Stimulated activated CD4-positive, alpha-beta T cell treated with anti-CD3 and anti-CD28 coated beads, Interleukin-15, amount 100 ng/mL, for 1 hour (primary cell): ENCODE data around the gene RTKN.

Source experiments
- DNase-seq, 2 donors: peaks; one replicate each; pipeline ENCODE4 v3.0.0-alpha.2; 2020; ENCODE audit warnings: low read depth in 1 of 2, low spot score in 1 of 2

RTKN gene

DNA sequence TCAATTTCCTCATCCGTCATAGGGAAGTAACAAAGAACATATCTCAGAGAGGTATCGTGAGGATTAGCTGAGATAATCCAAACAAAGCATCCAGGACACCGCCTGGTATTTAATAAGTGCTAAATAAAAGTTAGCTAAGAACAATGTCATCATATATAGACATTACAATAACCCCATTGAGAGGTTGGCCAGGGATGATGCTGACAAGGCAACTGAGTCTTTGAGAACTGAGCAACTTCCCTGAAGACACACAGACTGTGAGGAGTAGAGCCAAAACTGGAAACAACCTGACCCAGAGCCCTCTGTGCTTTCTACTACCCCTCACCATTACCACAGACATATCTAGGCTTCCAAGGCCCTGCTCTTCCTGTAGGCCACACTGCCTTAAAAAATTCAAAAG, 60.0 kb downstream of the RTKN start:
- no peak for DNase-seq

DNA sequence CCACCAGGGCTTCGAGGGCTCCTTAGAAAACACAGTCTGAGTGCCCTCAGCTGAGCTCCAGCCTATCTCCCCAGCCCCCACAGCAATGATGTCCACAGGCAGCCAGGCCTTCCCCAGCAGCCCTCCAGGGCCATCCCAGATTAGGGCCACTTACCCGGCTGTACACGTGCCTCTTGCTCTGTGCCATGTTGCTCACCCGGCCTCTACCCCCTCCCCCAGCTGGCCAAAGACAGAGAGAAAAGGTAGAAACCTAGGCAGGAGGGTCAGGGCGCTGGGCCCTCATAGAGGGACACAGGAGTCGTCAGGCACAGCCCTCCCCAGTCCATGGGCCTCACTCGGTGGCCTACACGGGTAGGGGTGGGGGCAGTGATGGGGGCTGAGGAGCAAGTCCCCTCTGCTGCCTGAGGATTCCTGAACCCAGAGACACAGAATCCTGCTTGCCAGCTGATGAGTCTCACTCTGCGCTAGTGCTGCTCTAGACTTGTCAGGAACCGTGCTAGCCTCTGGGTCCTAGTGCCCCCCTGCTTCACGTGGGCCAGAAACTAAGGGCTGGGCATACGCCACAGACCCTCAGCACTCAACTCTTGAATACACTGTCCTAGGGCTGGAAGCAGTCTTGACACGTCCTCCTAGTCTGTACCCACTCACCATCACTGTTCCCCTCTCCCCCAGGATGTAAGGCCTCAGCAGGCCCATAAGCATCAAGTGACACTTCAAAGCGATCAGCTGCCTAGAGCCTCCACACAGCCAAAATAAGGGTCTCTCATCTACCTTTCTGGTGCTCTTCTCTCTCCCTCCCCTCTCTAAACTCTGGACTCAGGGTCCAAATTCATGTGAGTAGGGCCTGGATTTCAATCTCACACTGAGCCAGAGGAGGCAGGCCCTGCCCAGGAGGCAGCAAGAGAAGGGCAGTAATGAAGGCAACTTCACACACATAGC, 61.6 kb downstream of the RTKN start, which contains the start of gene DCTN1:
TSS of gene DCTN1 (minus strand) at position 461 of the 939 bp plus-strand sequence. CDS start at position 187, 274 bp downstream.
- DNase-seq, result no peak

DNA sequence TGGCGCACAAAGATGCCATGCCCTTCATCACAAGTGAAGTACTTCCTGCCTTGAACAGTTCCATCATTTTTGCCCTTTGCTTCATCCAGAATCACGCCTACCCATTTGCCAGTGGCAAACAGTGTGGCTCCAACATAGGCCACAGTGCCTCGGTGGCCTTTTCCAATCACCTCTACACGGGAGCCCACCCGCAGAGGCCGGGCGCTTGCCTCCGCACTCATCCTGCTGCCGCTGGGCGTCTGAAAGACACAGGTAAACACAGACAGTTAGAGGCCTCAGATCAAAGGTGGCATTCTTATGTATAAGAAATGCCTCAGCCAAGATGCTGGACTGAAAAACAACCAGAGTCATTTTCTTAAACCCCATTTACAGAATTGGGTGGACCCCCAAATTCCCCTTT, 63.7 kb downstream of the RTKN start:
- DNase-seq, result no peak

- DNase-seq, result no peak
Measured at GRCh38 chr2:74375838-74376237, 65.9 kb downstream of the RTKN start.
